Measurements from ENCODE around the gene TEKT5.

TEKT5 gene

DNA sequence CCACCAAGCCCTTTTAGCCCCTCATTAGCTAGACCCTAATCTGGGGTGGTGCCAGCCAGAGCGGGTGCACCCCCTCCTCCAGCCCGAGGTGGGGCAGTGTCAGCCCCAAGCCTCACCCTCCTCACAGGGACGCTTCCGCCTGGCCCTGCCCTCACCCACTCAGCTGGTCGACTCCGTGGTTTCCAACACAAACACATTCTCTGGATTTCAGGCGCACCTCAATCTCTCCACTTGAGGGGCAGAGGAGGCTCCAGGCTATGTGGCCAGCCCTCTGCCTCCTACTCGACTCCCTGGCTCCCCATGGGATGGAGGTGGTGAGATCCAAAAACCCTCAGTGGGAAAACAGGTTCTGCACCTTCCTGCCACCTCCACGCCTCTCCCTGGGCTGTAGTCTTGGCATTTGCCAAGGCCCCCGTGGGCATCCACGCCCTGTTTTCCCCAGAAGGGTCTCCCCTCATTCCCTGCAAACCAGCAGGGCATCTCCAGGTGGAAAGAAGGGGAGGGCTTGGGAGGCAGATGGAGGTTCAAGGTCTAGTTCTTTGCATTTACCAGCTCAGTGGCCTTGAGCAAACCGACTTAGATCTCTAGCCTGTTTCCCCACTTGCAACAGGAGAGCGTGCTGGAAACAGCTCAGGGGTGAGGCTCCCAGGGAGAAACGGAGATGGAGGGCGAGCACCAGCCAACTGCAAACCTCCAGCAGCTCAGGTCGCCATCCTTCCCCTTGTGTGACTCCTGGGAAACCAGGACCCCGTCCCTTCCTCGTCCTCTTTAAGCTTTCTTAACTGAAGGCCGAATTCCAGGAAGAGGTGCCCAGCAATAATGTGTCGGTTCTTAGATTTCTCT lies 116.0 kb downstream of the TEKT5 start:
- peak; percentile 29 for DNase-seq (ENCODE audit: low spot score)

Data from AG08396 (cell line).